DND-41 (cell line): ENCODE measurements around the gene RAB3D.

Experiments used
- ATAC-seq: fragments of 200-7000 bp; cut with Tn5 transposase; 3 replicates; pipeline ENCODE4 v1.9.1; 2021; ENCODE audit warnings: low read depth; ENCODE audit not compliant: insufficient read depth
- DNase-seq: peaks from one replicate; pipeline ENCODE4 v3.0.0-alpha.2; 2020
- H2AFZ ChIP-seq: 2 replicates; pipeline ENCODE4 v1.6.0; 2012; ENCODE audit warnings: low read depth, low read length
- H3K27ac ChIP-seq: 2 replicates; pipeline ENCODE4 v1.5.1; 2012; ENCODE audit warnings: low read length, inconsistent platforms
- H3K27me3 ChIP-seq: fragments of 200-600 bp; sonication (generic); 2 replicates; pipeline ENCODE4 v1.6.0; 2012; ENCODE audit warnings: low read length, mild to moderate bottlenecking, inconsistent platforms; ENCODE audit not compliant: insufficient read depth, poor library complexity
- H3K36me3 ChIP-seq: 2 replicates; pipeline ENCODE4 v1.5.1; 2012; ENCODE audit warnings: low read length, inconsistent platforms; ENCODE audit not compliant: insufficient read depth
- H3K4me1 ChIP-seq: 2 replicates; pipeline ENCODE4 v1.5.1; 2012; ENCODE audit warnings: mild to moderate bottlenecking, low read length; ENCODE audit not compliant: insufficient read depth
- H3K4me2 ChIP-seq: 2 replicates; pipeline ENCODE4 v1.6.0; 2012; ENCODE audit warnings: mild to moderate bottlenecking, moderate library complexity, low read length, inconsistent platforms; ENCODE audit not compliant: insufficient read depth
- H3K4me3 ChIP-seq, 2 experiments: fragments of 200-600 bp in 1 of 2; shearing (Covaris generic) in 1 of 2; 2 replicates each; pipeline ENCODE4 v1.5.1; 2012 to 2016; ENCODE audit warnings: inconsistent platforms in 2 of 2, low read length in 2 of 2, mild to moderate bottlenecking in 2 of 2, low read depth in 1 of 2, moderate library complexity in 1 of 2
- H3K79me2 ChIP-seq: 2 replicates; pipeline ENCODE4 v1.6.0; 2012; ENCODE audit warnings: low read length, inconsistent platforms; ENCODE audit not compliant: insufficient read depth
- H3K9ac ChIP-seq: 2 replicates; pipeline ENCODE4 v1.6.0; 2012; ENCODE audit warnings: low read depth, mild to moderate bottlenecking, inconsistent platforms, low read length, moderate library complexity
- H3K9me3 ChIP-seq: 2 replicates; pipeline ENCODE4 v1.5.1; 2012; ENCODE audit warnings: low read length, moderate library complexity, mild to moderate bottlenecking, inconsistent platforms; ENCODE audit not compliant: insufficient read depth, severe bottlenecking
- H4K20me1 ChIP-seq: 2 replicates; pipeline ENCODE4 v1.6.0; 2012; ENCODE audit warnings: low read length; ENCODE audit not compliant: insufficient read depth
- CTCF ChIP-seq: IDR thresholded peaks from 2 replicates; pipeline ENCODE4 v1.5.1; 2012; ENCODE audit warnings: borderline replicate concordance, low read length, moderate library complexity, mild to moderate bottlenecking; ENCODE audit not compliant: poor library complexity, severe bottlenecking; ENCODE audit errors: extremely low read depth
- EZH2 ChIP-seq: IDR thresholded peaks from 3 replicates; pipeline ENCODE4 v1.6.1; 2012; ENCODE audit warnings: borderline replicate concordance, low read depth, mild to moderate bottlenecking, moderate library complexity, low read length, inconsistent platforms; ENCODE audit not compliant: severe bottlenecking

Gene RAB3D

GRCh38 chr19:11291991-11292390 is 47.5 kb downstream of the RAB3D start:
- Histone ChIP-seq H3K79me2 (no peaks in the 10 kb centered on the region), H2AFZ (no peak overlapping the region), H3K36me3 (no peaks in the 10 kb centered on the region), H3K9me3 (no peaks in the 10 kb centered on the region), H4K20me1 (no peaks in the 10 kb centered on the region), H3K27ac (no peak overlapping the region), H3K4me1 (peaks cover 13% of the 10 kb centered on the region), H3K9ac (no peak overlapping the region), H3K27me3 (no peaks in the 10 kb centered on the region), H3K4me2 (no peak overlapping the region), H3K4me3 (no peak overlapping the region)
- ATAC-seq (no peak), DNase-seq (no peak)
- TF ChIP-seq CTCF (no peak), EZH2 (no peak)

- Histone ChIP-seq H3K4me1 (peaks cover 19% of the 10 kb centered on the region), H4K20me1 (no peaks in the 10 kb centered on the region), H3K9ac (no peak overlapping the region), H3K79me2 (no peaks in the 10 kb centered on the region), H3K36me3 (no peaks in the 10 kb centered on the region), H3K27me3 (no peaks in the 10 kb centered on the region), H3K9me3 (no peaks in the 10 kb centered on the region), H2AFZ (no peak overlapping the region), H3K4me2 (no peak overlapping the region), H3K27ac (no peak overlapping the region), H3K4me3 (no peak overlapping the region)
- ATAC-seq, result no peak
- TF ChIP-seq EZH2, result no peak
- DNase-seq, result no peak
Measured at GRCh38 chr19:11291415-11291814, 48.0 kb downstream of the RAB3D start.

- H3K79me2 ChIP-seq, result no peaks in the 10 kb centered on the region
- H3K4me3 ChIP-seq, result no peak overlapping the region
- no peaks in the 10 kb centered on the region for H4K20me1 ChIP-seq
- TF ChIP-seq CTCF, result no peak
- no peak for TF ChIP-seq EZH2
- no peaks in the 10 kb centered on the region for H3K36me3 ChIP-seq
- H3K9me3 ChIP-seq, result no peaks in the 10 kb centered on the region
- no peak for DNase-seq
- H3K9ac ChIP-seq, result no peak overlapping the region
- no peak overlapping the region for H3K27ac ChIP-seq
- no peak overlapping the region for H3K4me2 ChIP-seq
- H3K27me3 ChIP-seq, result no peaks in the 10 kb centered on the region
- H3K4me1 ChIP-seq, result peaks cover 19% of the 10 kb centered on the region
- no peak for ATAC-seq
- no peak overlapping the region for H2AFZ ChIP-seq
Measured at GRCh38 chr19:11290256-11290655, 49.2 kb downstream of the RAB3D start.

- no peak overlapping the region for H3K27ac ChIP-seq
- no peak overlapping the region for H3K4me3 ChIP-seq
- no peak overlapping the region for H2AFZ ChIP-seq
- no peaks in the 10 kb centered on the region for H3K79me2 ChIP-seq
- no peaks in the 10 kb centered on the region for H4K20me1 ChIP-seq
- H3K27me3 ChIP-seq, result no peaks in the 10 kb centered on the region
- TF ChIP-seq CTCF (peak; percentile 50), EZH2 (no peak)
- no peaks in the 10 kb centered on the region for H3K9me3 ChIP-seq
- H3K4me2 ChIP-seq, result no peak overlapping the region
- no peak overlapping the region for H3K9ac ChIP-seq
- H3K4me1 ChIP-seq, result peaks cover 9% of the 10 kb centered on the region
- no peak for ATAC-seq
- no peaks in the 10 kb centered on the region for H3K36me3 ChIP-seq
- no peak for DNase-seq
Measured at GRCh38 chr19:11288349-11288748, 51.1 kb downstream of the RAB3D start.
